ENCODE results near the gene PACS1. TPM values are rescaled to one million over a fixed set of nuclear protein-coding genes. Genes with fewer than 3 reads are reported as not detected.

The PACS1 gene
- total and polyA plus RNA-seq, 8 donors, result 14.7 to 269 (median 51.0) TPM

- Histone ChIP-seq H3K4me1 (no peaks in the 10 kb centered on the region), H3K27me3 (no peaks in the 10 kb centered on the region), H3K27ac (no peak overlapping the region), H3K4me3 (no peak overlapping the region), H3K9me3 (no peaks in the 10 kb centered on the region), H3K36me3 (peaks cover 58 to 99% (median 89%) of the 10 kb centered on the region in 4 donors)
- no peak for TF ChIP-seq CTCF (IDR thresholded peaks at IDR 0.05)
- no peak for TF ChIP-seq EP300 (IDR thresholded peaks at IDR 0.05)
- no peak for DNase-seq
- WGBS, 5 donors, result 90 to 98% (median 94%) methylated on average over 5 of the region's 5 CpGs
- intact Hi-C loops (cut with DNase I; ENCODE audit: low total_unique reads), result no loop called here
Measured at GRCh38 chr11:66233301-66233700, 163.2 kb downstream of the PACS1 start.

DNA sequence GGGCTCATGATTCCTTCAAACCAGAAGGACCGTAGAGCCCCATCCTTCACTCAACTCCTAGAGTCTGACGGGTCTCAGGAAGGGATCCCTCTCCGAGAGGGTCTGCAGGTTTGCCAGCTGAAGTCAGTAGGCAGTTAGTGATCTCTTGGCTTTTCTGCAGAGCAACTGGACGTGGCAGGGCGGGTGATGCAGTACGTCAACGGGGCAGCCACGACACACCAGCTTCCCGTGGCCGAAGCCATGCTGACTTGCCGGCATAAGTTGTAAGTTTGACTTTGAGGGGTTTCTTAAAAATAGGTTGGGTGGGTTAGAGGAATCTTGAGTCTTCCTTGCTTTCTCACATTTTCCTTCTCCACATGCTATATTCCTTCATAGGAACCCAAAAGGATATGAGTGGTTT is 165.1 kb downstream of the PACS1 start:
- Histone ChIP-seq H3K36me3 (peaks cover 65 to 100% (median 100%) of the 10 kb centered on the region in 4 donors), H3K4me1 (no peaks in the 10 kb centered on the region), H3K27ac (no peak overlapping the region), H3K9me3 (no peaks in the 10 kb centered on the region), H3K27me3 (no peaks in the 10 kb centered on the region), H3K4me3 (no peak overlapping the region)
- no peak for DNase-seq
- no peak for TF ChIP-seq CTCF (IDR thresholded peaks at IDR 0.05)
- TF ChIP-seq POLR2AphosphoS5 (IDR thresholded peaks at IDR 0.05), result no peak
- TF ChIP-seq POLR2A (IDR thresholded peaks at IDR 0.05), result no peak
- no peak for TF ChIP-seq EP300 (IDR thresholded peaks at IDR 0.05)
- WGBS, 5 donors, result 81 to 97% (median 95%) methylated on average over 9 to 11 of the region's 11 CpGs
- intact Hi-C loops (cut with DNase I; ENCODE audit: low total_unique reads), result no loop called here

- Histone ChIP-seq H3K27me3 (no peaks in the 10 kb centered on the region), H3K36me3 (peaks cover 53 to 100% (median 100%) of the 10 kb centered on the region in 4 donors), H3K4me1 (no peaks in the 10 kb centered on the region), H3K27ac (no peak overlapping the region), H3K4me3 (no peak overlapping the region), H3K9me3 (no peaks in the 10 kb centered on the region)
- WGBS, 5 donors, result 88 to 92% (median 92%) methylated on average over 6 of the region's 6 CpGs
- intact Hi-C loops (cut with DNase I; ENCODE audit: low total_unique reads), result no loop called here
- no peak for DNase-seq
- no peak for TF ChIP-seq EP300 (IDR thresholded peaks at IDR 0.05)
- TF ChIP-seq CTCF (IDR thresholded peaks at IDR 0.05), result no peak
- TF ChIP-seq POLR2AphosphoS5 (IDR thresholded peaks at IDR 0.05), result no peak
- TF ChIP-seq POLR2A (IDR thresholded peaks at IDR 0.05), result no peak
Measured at GRCh38 chr11:66237867-66238266, 167.8 kb downstream of the PACS1 start.

DNA sequence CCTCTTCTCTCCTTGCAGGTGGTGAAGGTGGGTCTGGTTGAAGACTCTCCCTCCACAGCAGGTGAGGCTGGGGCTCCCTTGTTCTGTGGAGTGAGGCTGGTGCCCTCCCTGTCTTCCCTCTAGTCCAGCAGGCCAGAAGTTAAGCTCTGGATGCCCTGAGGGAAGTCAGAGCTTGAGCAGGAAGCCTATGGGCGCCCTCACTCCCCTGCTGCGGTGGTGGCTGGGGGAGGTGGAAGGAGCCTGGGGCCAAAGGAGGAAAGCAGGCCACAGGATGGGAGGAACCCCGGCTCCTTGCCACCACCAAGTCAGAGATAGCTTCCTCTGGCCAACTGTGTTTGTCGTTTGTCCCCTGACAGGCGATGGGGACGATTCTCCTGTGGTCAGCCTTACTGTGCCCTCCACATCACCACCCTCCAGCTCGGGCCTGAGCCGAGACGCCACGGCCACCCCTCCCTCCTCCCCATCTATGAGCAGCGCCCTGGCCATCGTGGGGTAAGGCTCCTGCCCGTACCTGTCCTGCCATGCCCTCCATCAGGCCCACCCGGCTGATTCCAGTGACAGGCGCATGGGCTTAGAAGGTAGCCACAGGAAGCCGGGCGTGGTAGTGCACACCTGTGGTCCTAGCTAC is 168.8 kb downstream of the PACS1 start:
- no peak for DNase-seq
- TF ChIP-seq EP300 (IDR thresholded peaks at IDR 0.05) (no peak), POLR2A (IDR thresholded peaks at IDR 0.05) (no peak), CTCF (IDR thresholded peaks at IDR 0.05) (no peak), POLR2AphosphoS5 (IDR thresholded peaks at IDR 0.05) (no peak)
- H3K9me3 ChIP-seq, result no peaks in the 10 kb centered on the region
- WGBS, 5 donors, result 90 to 94% (median 93%) methylated on average over 14 to 17 of the region's 17 CpGs
- no peaks in the 10 kb centered on the region for H3K4me1 ChIP-seq
- H3K36me3 ChIP-seq, result peaks cover 43 to 100% (median 100%) of the 10 kb centered on the region in 4 donors
- H3K4me3 ChIP-seq, result no peak overlapping the region
- no peaks in the 10 kb centered on the region for H3K27me3 ChIP-seq
- intact Hi-C loops (cut with DNase I; ENCODE audit: low total_unique reads), result no loop called here
- H3K27ac ChIP-seq, result no peak overlapping the region

All from stomach (tissue), 9 donors.